Aorta (tissue), 5 donors: ENCODE measurements around the gene STAM. TPM values are rescaled to one million over a fixed set of nuclear protein-coding genes. Genes with fewer than 3 reads are reported as not detected.

ENCODE experiments used
- ATAC-seq: fragments of 200-7000 bp; cut with Tn5 transposase; one replicate; pipeline ENCODE4 v1.9.1; 2022; ENCODE audit warnings: moderate library complexity; ENCODE audit not compliant: low FRiP score
- DNase-seq, 2 donors: peaks; one replicate each; pipeline ENCODE4 v3.0.0-alpha.2; 2020
- H3K27ac ChIP-seq, 2 donors: one replicate each; pipeline ENCODE4 v1.5.1; 2013; ENCODE audit warnings: low read length in 2 of 2, mild to moderate bottlenecking in 2 of 2, moderate library complexity in 2 of 2, control low read depth in 1 of 2, inconsistent platforms in 1 of 2, low read depth in 1 of 2
- H3K27me3 ChIP-seq, 2 donors: one replicate each; pipeline ENCODE4 v1.6.1; 2013; ENCODE audit warnings: control low read depth in 1 of 2, low read length in 1 of 2, mild to moderate bottlenecking in 1 of 2, moderate library complexity in 1 of 2; ENCODE audit not compliant: insufficient read depth in 2 of 2, control insufficient read depth in 1 of 2
- H3K36me3 ChIP-seq, 2 donors: one replicate each; pipeline ENCODE4 v1.6.1; 2013; ENCODE audit warnings: control low read depth in 1 of 2, low read length in 1 of 2, mild to moderate bottlenecking in 1 of 2; ENCODE audit not compliant: insufficient read depth in 2 of 2, control insufficient read depth in 1 of 2
- H3K4me1 ChIP-seq, 2 donors: one replicate each; pipeline ENCODE4 v1.6.1; 2013; ENCODE audit warnings: low read length in 2 of 2, control low read depth in 1 of 2, mild to moderate bottlenecking in 1 of 2, moderate library complexity in 1 of 2; ENCODE audit not compliant: insufficient read depth in 2 of 2, control insufficient read depth in 1 of 2
- H3K4me3 ChIP-seq, 2 donors: one replicate each; pipeline ENCODE4 v1.5.1; 2013; ENCODE audit warnings: low read length in 2 of 2, control low read depth in 1 of 2, mild to moderate bottlenecking in 1 of 2
- H3K9me3 ChIP-seq: one replicate; pipeline ENCODE4 v1.6.1; 2013; ENCODE audit warnings: mild to moderate bottlenecking, low read length; ENCODE audit not compliant: control insufficient read depth
- WGBS, 2 donors: extraction: QIAGEN DNeasy Blood & Tissue Kit; methylation state at CpG; one replicate each; pipeline ENCODE4 v1.1.7; 2013; 5-methylcytosine and 5-hydroxymethylcytosine counted together
- intact Hi-C, 2 donors: fragments of 100-400 bp; cut with DNase I; formaldehyde crosslinking; loops; one replicate each; pipeline versions ENCODE4 v1.14.2 to v1.15.0; 2022
- polyA plus RNA-seq, 2 donors: library from polyadenylated mRNA; stranded (reverse); fragments of 200-250 nt; gene quantifications; one replicate each; pipeline ENCODE4 v1.2.3, GENCODE V29; 2013
- total RNA-seq, 2 donors: library from RNA; stranded (reverse); fragmentation: NEBNext Ultra II Directional; extraction: Animal tissue kit (Norgen Biotek cat#: 25700); gene quantifications; one replicate each; pipeline ENCODE4 v1.2.1, GENCODE V29; 2021
- donor health status: healthy with polysubstance abuse.
- donor health status: Bipolar disorder and iron deficiency.
- donor health status: DM: no; HTN: no; CAD: no.
- donor health status: DM: no; HTN: no; CAD: no.
- donor health status: DM: yes; HTN: yes; CAD: no.

Gene STAM
- total and polyA plus RNA-seq, 4 donors = 8.7 to 28.6 (median 16.1) TPM

DNA sequence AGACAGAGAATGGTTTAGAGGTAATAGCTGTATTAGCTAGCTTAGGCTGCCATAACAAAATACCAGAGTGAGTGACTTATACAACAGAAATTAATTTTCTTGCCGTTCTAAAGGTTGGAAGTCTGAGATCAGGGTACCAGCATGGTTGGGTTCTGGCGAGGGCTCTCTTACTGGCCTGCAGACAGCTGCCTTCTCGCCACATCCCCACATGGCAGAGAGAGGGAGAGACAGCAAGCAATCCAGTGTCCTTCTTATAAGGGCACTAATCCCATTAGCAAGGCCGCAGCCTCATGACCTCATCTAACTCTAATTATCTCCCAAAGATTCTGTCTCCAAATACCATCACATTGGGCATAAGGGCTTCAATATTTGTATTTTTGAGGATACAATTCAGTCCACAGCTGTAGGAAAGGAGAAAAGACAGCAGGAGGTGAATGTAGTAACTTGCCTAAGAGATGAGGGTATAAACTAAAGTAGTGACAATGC is 3.6 kb upstream of the STAM start:
- H3K4me1 ChIP-seq = peaks cover 0 to under 1% of the 10 kb centered on the region in 2 donors
- no peaks in the 10 kb centered on the region for H3K9me3 ChIP-seq
- intact Hi-C loops = loop anchor here in 1 of 2 donors (10.0 kb wide), 1 partner anchor 94 kb away; no protein-coding TSS in a partner anchor
- 98% methylated on average over 4 of the region's 4 CpGs for WGBS, 2 donors
- no peaks in the 10 kb centered on the region for H3K36me3 ChIP-seq
- DNase-seq (no peak), ATAC-seq (no peak)
- no peak overlapping the region for H3K27ac ChIP-seq
- H3K27me3 ChIP-seq = no peaks in the 10 kb centered on the region
- no peak overlapping the region for H3K4me3 ChIP-seq

DNA sequence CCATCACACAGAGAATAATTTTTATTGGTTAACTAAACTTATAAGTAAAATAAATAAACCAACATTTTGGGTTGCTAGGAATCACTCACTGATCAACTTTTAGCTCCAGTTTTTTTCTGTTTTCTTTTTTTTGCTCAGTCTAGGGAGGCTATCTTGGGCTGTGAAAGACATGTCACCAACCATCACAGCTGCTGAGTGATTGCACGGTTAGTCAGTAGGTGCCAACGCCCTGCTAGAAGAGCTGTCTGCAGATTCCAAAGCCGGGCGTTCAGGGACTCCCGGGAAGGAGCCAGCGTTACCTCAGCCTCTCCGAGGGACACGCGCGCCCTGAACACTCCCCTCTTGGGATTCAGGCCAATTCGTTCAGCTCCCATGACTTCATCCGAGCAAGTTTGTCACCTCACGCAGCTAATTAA is 604 bp upstream of the STAM start:
- 0% methylated on average over 13 of the region's 13 CpGs for WGBS, 2 donors
- peaks cover 3 to 6% of the 10 kb centered on the region in 2 donors for H3K4me1 ChIP-seq
- no peaks in the 10 kb centered on the region for H3K9me3 ChIP-seq
- H3K4me3 ChIP-seq = peak overlapping the region; percentile 70 to 75
- intact Hi-C loops = loop anchor here in 1 of 2 donors (10.0 kb wide), 1 partner anchor 91 kb away; no protein-coding TSS in a partner anchor
- no peaks in the 10 kb centered on the region for H3K36me3 ChIP-seq
- DNase-seq (peak; percentile 86 to 90), ATAC-seq (peak; percentile 86)
- H3K27ac ChIP-seq = peak overlapping the region; percentile 54 to 71
- no peaks in the 10 kb centered on the region for H3K27me3 ChIP-seq

DNA sequence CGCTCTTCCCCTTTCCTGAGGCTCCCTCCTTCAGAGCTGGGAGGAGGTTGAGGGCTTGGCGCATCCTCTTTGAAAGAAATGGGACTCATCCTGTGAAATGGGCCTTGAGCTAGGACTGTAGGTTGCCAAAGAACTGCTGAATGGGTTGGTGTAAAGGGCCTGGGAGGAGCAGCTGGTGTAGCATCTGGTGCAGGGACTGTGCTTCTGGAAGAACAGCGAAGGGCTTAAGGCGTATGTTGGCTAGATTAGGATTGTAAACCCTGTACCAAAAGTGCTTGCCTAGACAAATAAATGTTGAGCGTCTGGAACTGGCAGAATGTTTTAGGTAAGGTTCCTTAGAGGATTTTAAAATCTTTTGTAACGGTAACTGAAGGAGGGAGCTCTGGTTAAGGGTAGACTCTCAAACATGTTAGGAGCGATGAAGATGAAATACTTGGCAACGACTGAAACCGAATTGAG is 563 bp downstream of the STAM start:
- H3K36me3 ChIP-seq = no peaks in the 10 kb centered on the region
- intact Hi-C loops = loop anchor here in 1 of 2 donors (1.0 to 10.0 kb wide), 2 partner anchors 27 to 90 kb away; partner anchors contain the start of gene HACD1
- peak overlapping the region; percentile 54 to 62 for H3K27ac ChIP-seq
- peaks cover 3 to 6% of the 10 kb centered on the region in 2 donors for H3K4me1 ChIP-seq
- no peaks in the 10 kb centered on the region for H3K27me3 ChIP-seq
- 1% methylated on average over 9 of the region's 9 CpGs for WGBS, 2 donors
- H3K4me3 ChIP-seq = peak overlapping the region; percentile 64 to 70
- no peak for DNase-seq
- ATAC-seq = no peak
- no peaks in the 10 kb centered on the region for H3K9me3 ChIP-seq

DNA sequence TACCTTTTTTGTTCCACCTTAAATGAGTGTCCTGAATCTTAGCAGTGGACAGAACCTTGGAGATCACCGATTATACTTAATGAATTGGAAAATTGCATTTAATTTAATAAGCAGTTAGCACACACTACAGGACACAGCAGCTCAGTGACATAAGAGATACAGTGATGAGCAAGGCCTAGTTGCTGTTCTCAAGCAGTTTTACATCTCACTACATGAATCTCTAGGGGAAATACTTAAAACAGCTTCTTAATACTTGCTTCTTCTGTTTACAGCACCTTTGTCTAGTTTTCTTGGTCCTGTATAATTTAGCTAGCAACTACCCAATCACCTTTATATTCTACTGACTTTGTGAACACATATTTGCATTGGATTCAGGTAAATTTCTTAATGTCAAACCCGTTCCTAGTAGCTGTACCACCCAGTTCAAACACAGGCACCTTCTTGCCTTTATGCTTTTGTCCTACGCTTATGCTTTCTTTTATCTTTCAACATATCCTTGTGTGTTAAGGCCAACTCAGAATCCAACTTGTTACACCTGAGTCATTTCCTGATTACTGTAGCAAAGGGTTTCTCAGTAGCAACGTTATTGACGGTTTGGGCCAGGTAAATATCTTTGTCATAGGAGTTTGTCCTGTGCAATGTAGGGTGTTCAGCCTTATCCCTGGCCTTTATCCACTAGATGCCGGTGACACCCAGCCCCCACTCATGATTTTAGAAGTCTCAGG is 1.8 kb downstream of the STAM start:
- peaks cover 3 to 8% of the 10 kb centered on the region in 2 donors for H3K4me1 ChIP-seq
- ATAC-seq (no peak), DNase-seq (no peak)
- intact Hi-C loops = loop anchor here in 1 of 2 donors (10.0 kb wide), 1 partner anchor 89 kb away; no protein-coding TSS in a partner anchor
- H3K4me3 ChIP-seq = peak overlapping the region; percentile 28 to 30
- H3K27me3 ChIP-seq = no peaks in the 10 kb centered on the region
- 80 to 83% methylated on average over 6 of the region's 6 CpGs for WGBS, 2 donors
- no peaks in the 10 kb centered on the region for H3K36me3 ChIP-seq
- H3K9me3 ChIP-seq = no peaks in the 10 kb centered on the region
- H3K27ac ChIP-seq = no peak overlapping the region

DNA sequence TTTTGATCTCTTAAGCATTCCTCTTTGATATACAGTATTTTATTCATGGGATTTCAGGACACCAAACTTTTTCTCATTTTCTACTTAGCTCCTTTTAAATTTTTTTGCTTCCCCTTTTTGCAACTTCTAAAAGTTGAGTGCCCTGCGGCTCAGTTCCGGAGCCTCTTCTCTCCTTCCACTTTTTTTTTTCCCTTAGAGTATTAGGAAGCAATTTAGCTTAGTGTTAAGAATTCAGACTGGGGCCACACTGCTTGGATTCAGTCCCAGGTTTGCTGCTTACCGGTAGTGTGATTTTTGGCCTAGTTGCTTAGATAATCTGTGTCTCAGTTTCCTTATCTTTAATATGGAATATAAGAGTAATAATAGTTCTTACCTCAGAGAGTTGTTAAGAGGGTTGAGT is 3.4 kb downstream of the STAM start:
- H3K4me1 ChIP-seq = peaks cover 3 to 13% of the 10 kb centered on the region in 2 donors
- H3K27me3 ChIP-seq = no peaks in the 10 kb centered on the region
- no peaks in the 10 kb centered on the region for H3K36me3 ChIP-seq
- intact Hi-C loops = loop anchor here in 1 of 2 donors (10.0 kb wide), 1 partner anchor 87 kb away; no protein-coding TSS in a partner anchor
- no peaks in the 10 kb centered on the region for H3K9me3 ChIP-seq
- DNase-seq (peak in 1 of 2 donors; percentile 55), ATAC-seq (no peak)
- H3K27ac ChIP-seq = no peak overlapping the region
- H3K4me3 ChIP-seq = no peak overlapping the region
- WGBS, 2 donors = 12 to 31% methylated on average over 3 of the region's 3 CpGs

GRCh38 chr10:17648243-17649035 is 4.5 kb downstream of the STAM start:
- Histone ChIP-seq H3K4me1 (peaks cover 3 to 13% of the 10 kb centered on the region in 2 donors), H3K27me3 (no peaks in the 10 kb centered on the region), H3K36me3 (no peaks in the 10 kb centered on the region), H3K4me3 (no peak overlapping the region), H3K9me3 (no peaks in the 10 kb centered on the region), H3K27ac (no peak overlapping the region)
- intact Hi-C loops = loop anchor here in 1 of 2 donors (10.0 kb wide), 1 partner anchor 86 kb away; no protein-coding TSS in a partner anchor
- ATAC-seq = no peak
- no peak for DNase-seq
- WGBS, 2 donors = 92 to 93% methylated on average over 10 of the region's 10 CpGs

DNA sequence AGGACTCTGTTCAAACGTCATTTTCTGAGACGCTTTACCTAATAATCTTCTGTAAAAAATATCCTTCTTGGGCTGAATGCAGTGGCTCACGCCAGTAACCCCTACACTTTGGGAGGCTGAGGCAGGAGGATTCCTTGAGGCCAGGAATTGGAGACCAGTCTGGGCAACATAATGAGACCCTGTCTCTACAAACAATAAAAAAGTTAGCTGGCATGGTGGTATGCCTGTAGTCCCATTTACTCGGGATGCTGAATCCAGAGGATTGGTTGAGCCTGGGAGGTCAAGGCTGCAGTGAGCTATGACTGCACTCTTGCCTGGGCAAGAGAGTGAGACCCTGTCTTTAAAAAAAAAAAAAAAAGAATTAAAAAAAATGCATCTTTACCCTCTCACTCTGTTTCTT is 5.1 kb downstream of the STAM start:
- H3K9me3 ChIP-seq = no peaks in the 10 kb centered on the region
- intact Hi-C loops = loop anchor here in 1 of 2 donors (10.0 kb wide), 1 partner anchor 86 kb away; no protein-coding TSS in a partner anchor
- H3K4me3 ChIP-seq = no peak overlapping the region
- 90 to 92% methylated on average over 4 of the region's 4 CpGs for WGBS, 2 donors
- no peaks in the 10 kb centered on the region for H3K36me3 ChIP-seq
- ATAC-seq (no peak), DNase-seq (no peak)
- no peak overlapping the region for H3K27ac ChIP-seq
- H3K27me3 ChIP-seq = no peaks in the 10 kb centered on the region
- H3K4me1 ChIP-seq = peaks cover 3 to 13% of the 10 kb centered on the region in 2 donors

DNA sequence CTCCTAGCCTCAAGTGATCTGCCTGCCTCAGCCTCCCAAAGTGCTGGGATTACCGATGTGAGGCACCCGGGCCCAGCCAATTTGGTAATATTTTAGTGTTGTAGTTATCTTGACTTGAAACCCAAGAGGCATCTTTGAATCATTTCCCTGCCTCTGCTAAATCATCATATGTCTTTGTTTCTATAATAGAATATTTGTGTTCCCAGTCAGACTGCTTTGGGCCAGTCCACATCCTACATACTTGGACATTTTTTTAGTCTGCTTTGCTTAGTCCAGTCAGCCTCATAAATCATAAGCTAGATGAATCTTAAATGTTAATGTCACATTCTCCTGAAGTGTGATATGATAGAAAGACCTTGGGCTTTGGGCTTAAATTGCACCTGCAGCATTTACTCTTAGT is 5.9 kb downstream of the STAM start:
- Histone ChIP-seq H3K27me3 (no peaks in the 10 kb centered on the region), H3K4me1 (peaks cover 3 to 13% of the 10 kb centered on the region in 2 donors), H3K27ac (no peak overlapping the region), H3K36me3 (no peaks in the 10 kb centered on the region), H3K9me3 (no peaks in the 10 kb centered on the region), H3K4me3 (no peak overlapping the region)
- 23 to 32% methylated on average over 2 of the region's 2 CpGs for WGBS, 2 donors
- ATAC-seq = no peak
- no peak for DNase-seq
- intact Hi-C loops = loop anchor here in 1 of 2 donors (10.0 kb wide), 1 partner anchor 85 kb away; no protein-coding TSS in a partner anchor
